Esophagus squamous epithelium (tissue), 5 donors: Measurements from ENCODE around the gene LRP8. TPM values are rescaled to one million over a fixed set of nuclear protein-coding genes. Genes with fewer than 3 reads are reported as not detected.

Source experiments
- DNase-seq: peaks from one replicate; lab custom pipeline; 2025; lab: John Stamatoyannopoulos, UW
- H3K27ac ChIP-seq, 4 donors: fragments of 200-600 bp; sonication (generic); one replicate each; pipeline ENCODE4 v1.5.1; 2016 to 2019; ENCODE audit warnings: mild to moderate bottlenecking in 1 of 4
- H3K27me3 ChIP-seq, 4 donors: fragments of 200-600 bp; sonication (generic); 1 replicate in 3 of 4; 2 replicates in 1 of 4; pipeline versions ENCODE4 v1.5.1 to v1.6.0; 2017 to 2021; ENCODE audit warnings: antibody characterized with exemption in 1 of 4
- H3K36me3 ChIP-seq, 3 donors: fragments of 200-600 bp; sonication (generic); one replicate each; pipeline ENCODE4 v1.5.1; 2016 to 2019
- H3K4me1 ChIP-seq, 3 donors: fragments of 200-600 bp; sonication (generic); one replicate each; pipeline ENCODE4 v1.5.1; 2017 to 2019
- H3K4me3 ChIP-seq, 4 donors: fragments of 200-600 bp; sonication (generic); 1 replicate in 3 of 4; 2 replicates in 1 of 4; pipeline ENCODE4 v1.5.1; 2016 to 2019; ENCODE audit warnings: mild to moderate bottlenecking in 2 of 4, moderate library complexity in 1 of 4
- H3K9me3 ChIP-seq, 3 donors: fragments of 200-600 bp; sonication (generic); one replicate each; pipeline ENCODE4 v1.5.1; 2016 to 2019
- POLR2A ChIP-seq, 4 donors: fragments of 450-650 bp; IDR thresholded peaks; one replicate each; pipeline ENCODE4 v1.6.1; 2017; ENCODE audit warnings: antibody characterized with exemption in 4 of 4, mild to moderate bottlenecking in 4 of 4, moderate library complexity in 3 of 4
- WGBS, 2 donors: methylation state at CpG; one replicate each; pipeline ENCODE4 v1.1.5; 2018; 5-methylcytosine and 5-hydroxymethylcytosine counted together
- intact Hi-C: fragments of 100-400 bp; cut with DNase I; formaldehyde crosslinking; loops from one replicate; pipeline ENCODE4 v1.15.0; 2022
- total RNA-seq, 4 donors: library from RNA; depleted of rRNA; stranded (reverse); fragments of >200 nt; gene quantifications; one replicate each; pipeline ENCODE4 v1.1.0, GENCODE V29; 2016
- TF ChIP-seq, protein P1 (sequence below), 6 experiments: fragments of 450-650 bp in 4 of 6; fragments of 200-600 bp in 2 of 6; sonication (generic) in 2 of 6; IDR thresholded peaks; one replicate each; pipeline ENCODE4 v1.5.1; 2016 to 2019; ENCODE audit warnings: antibody characterized with exemption in 6 of 6, mild to moderate bottlenecking in 4 of 6, moderate library complexity in 4 of 6
- donor health status: DM: yes; HTN: yes; CAD: no.

LRP8 gene
- total RNA-seq, 4 donors from 2014 or later, result 15.3 to 39.6 (median 18.8) TPM

- TF ChIP-seq, protein P1, sequence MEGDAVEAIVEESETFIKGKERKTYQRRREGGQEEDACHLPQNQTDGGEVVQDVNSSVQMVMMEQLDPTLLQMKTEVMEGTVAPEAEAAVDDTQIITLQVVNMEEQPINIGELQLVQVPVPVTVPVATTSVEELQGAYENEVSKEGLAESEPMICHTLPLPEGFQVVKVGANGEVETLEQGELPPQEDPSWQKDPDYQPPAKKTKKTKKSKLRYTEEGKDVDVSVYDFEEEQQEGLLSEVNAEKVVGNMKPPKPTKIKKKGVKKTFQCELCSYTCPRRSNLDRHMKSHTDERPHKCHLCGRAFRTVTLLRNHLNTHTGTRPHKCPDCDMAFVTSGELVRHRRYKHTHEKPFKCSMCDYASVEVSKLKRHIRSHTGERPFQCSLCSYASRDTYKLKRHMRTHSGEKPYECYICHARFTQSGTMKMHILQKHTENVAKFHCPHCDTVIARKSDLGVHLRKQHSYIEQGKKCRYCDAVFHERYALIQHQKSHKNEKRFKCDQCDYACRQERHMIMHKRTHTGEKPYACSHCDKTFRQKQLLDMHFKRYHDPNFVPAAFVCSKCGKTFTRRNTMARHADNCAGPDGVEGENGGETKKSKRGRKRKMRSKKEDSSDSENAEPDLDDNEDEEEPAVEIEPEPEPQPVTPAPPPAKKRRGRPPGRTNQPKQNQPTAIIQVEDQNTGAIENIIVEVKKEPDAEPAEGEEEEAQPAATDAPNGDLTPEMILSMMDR (IDR thresholded peaks at IDR 0.05), result no peak
- TF ChIP-seq POLR2A (IDR thresholded peaks at IDR 0.05), result no peak
- Histone ChIP-seq H3K27me3 (no peaks in the 10 kb centered on the region), H3K4me1 (peaks cover 23 to 57% (median 24%) of the 10 kb centered on the region in 3 donors), H3K9me3 (no peaks in the 10 kb centered on the region), H3K27ac (peak overlapping the region; percentile 88 to 99 (median 97)), H3K36me3 (peaks cover 0 to under 1% (median 0%) of the 10 kb centered on the region in 3 donors), H3K4me3 (peak overlapping the region in 3 of 4 donors; percentile 68 to 95 (median 76))
- WGBS, 2 donors, result 69 to 73% methylated on average over 9 to 10 of the region's 11 CpGs
- no peak for DNase-seq
- intact Hi-C loops, result no loop called here
Measured at GRCh38 chr1:53195246-53196016, 132.4 kb downstream of the LRP8 start.

Other genes with a start within 250 kb of the LRP8 start
- under 1 TPM in 1 of 4 donors, not detected in 3; 0.57 TPM for gene SLC1A7, start 185.4 kb downstream of the LRP8 start, total RNA-seq
- gene CPT2, start 131.2 kb downstream of the LRP8 start, total RNA-seq, result 10 to 100 TPM; 20.0 to 37.3 (median 27.1) TPM
- 10 to 100 TPM; 18.7 to 42.9 (median 26.0) TPM for gene CZIB, start 107.4 kb downstream of the LRP8 start, total RNA-seq
- 10 to 100 TPM; 27.6 to 52.7 (median 41.8) TPM for gene MAGOH, start 89.6 kb downstream of the LRP8 start, total RNA-seq
- not detected for gene DMRTB1, start 131.3 kb upstream of the LRP8 start, total RNA-seq